Testis (tissue), 3 donors: ENCODE measurements around the gene GRAMD1A. TPM values are rescaled to one million over a fixed set of nuclear protein-coding genes. Genes with fewer than 3 reads are reported as not detected.
"Not testable (repeated sequence)": the region's sequence is repeated elsewhere in the genome, so short reads cannot be mapped to it uniquely, and the experiment has no call there.

Experiments used
- DNase-seq: peaks from one replicate; pipeline ENCODE4 v3.0.0-alpha.2; 2019
- H3K27ac ChIP-seq, 2 donors: fragments of 200-600 bp; sonication (generic); one replicate each; pipeline ENCODE4 v1.5.1; 2019
- H3K27me3 ChIP-seq: fragments of 200-600 bp; sonication (generic); one replicate; pipeline ENCODE4 v1.5.1; 2019
- H3K36me3 ChIP-seq: fragments of 200-600 bp; sonication (generic); one replicate; pipeline ENCODE4 v1.5.1; 2017; ENCODE audit warnings: low read depth; ENCODE audit errors: missing control alignments
- H3K4me1 ChIP-seq: fragments of 200-600 bp; sonication (generic); one replicate; pipeline ENCODE4 v1.5.1; 2019
- H3K4me3 ChIP-seq, 2 donors: fragments of 200-600 bp; sonication (generic); one replicate each; pipeline ENCODE4 v1.5.1; 2017 to 2019
- H3K9me3 ChIP-seq: fragments of 200-600 bp; sonication (generic); one replicate; pipeline ENCODE4 v1.5.1; 2017
- CTCF ChIP-seq, 3 experiments: fragments of 450-650 bp in 2 of 3; fragments of 200-600 bp in 1 of 3; sonication (generic) in 1 of 3; IDR thresholded peaks; one replicate each; pipeline ENCODE4 v1.5.1; 2016 to 2019; ENCODE audit warnings: antibody characterized with exemption in 3 of 3, mild to moderate bottlenecking in 2 of 3, moderate library complexity in 1 of 3
- POLR2A ChIP-seq: fragments of 450-650 bp; IDR thresholded peaks from one replicate; pipeline ENCODE4 v1.6.1; 2017; ENCODE audit warnings: antibody characterized with exemption, mild to moderate bottlenecking, moderate library complexity
- whole genome bisulfite sequencing, 2 donors: methylation state at CpG; one replicate each; pipeline ENCODE4 v1.1.5; 2018; 5-methylcytosine and 5-hydroxymethylcytosine counted together
- intact Hi-C: fragments of 100-400 bp; cut with DNase I; formaldehyde crosslinking; loops from one replicate; pipeline ENCODE4 v1.15.1; 2023; ENCODE audit warnings: low total_unique reads
- polyA plus RNA-seq: library from polyadenylated mRNA; stranded (reverse); fragments of 350-450 nt; fragmentation: Illumina TruSeq; extraction: RNeasy Lipid Tissue Mini Kit (QIAGEN cat#74804); gene quantifications from one replicate; pipeline ENCODE4 v1.2.3, GENCODE V29; 2014; ENCODE audit warnings: low read depth, low replicate concordance; ENCODE audit not compliant: insufficient read depth
- total RNA-seq, 2 donors: library from RNA; depleted of rRNA; stranded (reverse); fragments of >200 nt; gene quantifications; one replicate each; pipeline ENCODE4 v1.2.3, GENCODE V29; 2016

The GRAMD1A gene
- total and polyA plus RNA-seq, 3 donors from 2014 or later: 62.8 to 99.3 (median 92.4) TPM

GRCh38 chr19:35006999-35007365 lies 6.9 kb downstream of the GRAMD1A start:
- TF ChIP-seq POLR2A: no peak
- no peak overlapping the region for H3K4me3 ChIP-seq
- no peak for DNase-seq
- no peaks in the 10 kb centered on the region for H3K9me3 ChIP-seq
- WGBS, 2 donors: 94 to 96% methylated on average over 5 of the region's 5 CpGs
- intact Hi-C loops: no loop called here
- H3K27me3 ChIP-seq: no peaks in the 10 kb centered on the region
- H3K27ac ChIP-seq: no peak overlapping the region
- H3K4me1 ChIP-seq: peaks cover 18% of the 10 kb centered on the region
- H3K36me3 ChIP-seq: no peaks in the 10 kb centered on the region

- H3K4me3 ChIP-seq, H3K27ac ChIP-seq, H3K27me3 ChIP-seq, H3K9me3 ChIP-seq, H3K36me3 ChIP-seq, intact Hi-C loops, DNase-seq: not testable (repeated sequence)
- peaks cover 18% of the 10 kb centered on the region for H3K4me1 ChIP-seq
- 89 to 97% methylated on average over 8 of the region's 8 CpGs for WGBS, 2 donors
These were observed 7.3 kb downstream of the GRAMD1A start for GRCh38 chr19:35007427-35007826.

GRCh38 chr19:35008891-35009341 lies 8.8 kb downstream of the GRAMD1A start:
- TF ChIP-seq POLR2A (no peak), CTCF (IDR thresholded peaks at IDR 0.05) (no peak)
- DNase-seq: no peak
- Histone ChIP-seq H3K36me3 (no peaks in the 10 kb centered on the region), H3K4me1 (peaks cover 19% of the 10 kb centered on the region), H3K9me3 (no peaks in the 10 kb centered on the region), H3K27me3 (no peaks in the 10 kb centered on the region), H3K27ac (no peak overlapping the region), H3K4me3 (no peak overlapping the region)
- WGBS, 2 donors: 87 to 95% methylated on average over 11 to 12 of the region's 12 CpGs
- intact Hi-C loops: no loop called here

GRCh38 chr19:35009424-35010415 lies 9.6 kb downstream of the GRAMD1A start:
- no peaks in the 10 kb centered on the region for H3K27me3 ChIP-seq
- WGBS, 2 donors: 87 to 89% methylated on average over 36 of the region's 36 CpGs
- H3K9me3 ChIP-seq: no peaks in the 10 kb centered on the region
- no peak for DNase-seq
- TF ChIP-seq CTCF (IDR thresholded peaks at IDR 0.05) (no peak), POLR2A (no peak)
- H3K4me3 ChIP-seq: no peak overlapping the region
- H3K36me3 ChIP-seq: no peaks in the 10 kb centered on the region
- peaks cover 19% of the 10 kb centered on the region for H3K4me1 ChIP-seq
- no peak overlapping the region for H3K27ac ChIP-seq
- intact Hi-C loops: no loop called here

- no peaks in the 10 kb centered on the region for H3K36me3 ChIP-seq
- intact Hi-C loops: no loop called here
- no peak for DNase-seq
These were observed 11.1 kb downstream of the GRAMD1A start for GRCh38 chr19:35011091-35011689.

More at GRCh38 chr19:35011091-35011689, 11.1 kb downstream of the GRAMD1A start:
- Histone ChIP-seq H3K4me3 (no peak overlapping the region), H3K27ac (no peak overlapping the region), H3K4me1 (peaks cover 17% of the 10 kb centered on the region), H3K9me3 (no peaks in the 10 kb centered on the region), H3K27me3 (no peaks in the 10 kb centered on the region)
- TF ChIP-seq POLR2A (no peak), CTCF (IDR thresholded peaks at IDR 0.05) (no peak)
- 83 to 87% methylated on average over 12 to 13 of the region's 13 CpGs for WGBS, 2 donors
